Esophagus squamous epithelium (tissue), 5 donors: ENCODE data around the gene JPH4. TPM values are rescaled to one million over a fixed set of nuclear protein-coding genes. Genes with fewer than 3 reads are reported as not detected.
"Not testable (repeated sequence)": the region's sequence is repeated elsewhere in the genome, so short reads cannot be mapped to it uniquely, and the experiment has no call there.

Source experiments
- DNase-seq: peaks from one replicate; lab custom pipeline; 2025; lab: John Stamatoyannopoulos, UW
- H3K27ac ChIP-seq, 4 donors: fragments of 200-600 bp; sonication (generic); one replicate each; pipeline ENCODE4 v1.5.1; 2016 to 2019; ENCODE audit warnings: mild to moderate bottlenecking in 1 of 4
- H3K27me3 ChIP-seq, 4 donors: fragments of 200-600 bp; sonication (generic); 1 replicate in 3 of 4; 2 replicates in 1 of 4; pipeline versions ENCODE4 v1.5.1 to v1.6.0; 2017 to 2021; ENCODE audit warnings: antibody characterized with exemption in 1 of 4
- H3K36me3 ChIP-seq, 3 donors: fragments of 200-600 bp; sonication (generic); one replicate each; pipeline ENCODE4 v1.5.1; 2016 to 2019
- H3K4me1 ChIP-seq, 3 donors: fragments of 200-600 bp; sonication (generic); one replicate each; pipeline ENCODE4 v1.5.1; 2017 to 2019
- H3K4me3 ChIP-seq, 4 donors: fragments of 200-600 bp; sonication (generic); 1 replicate in 3 of 4; 2 replicates in 1 of 4; pipeline ENCODE4 v1.5.1; 2016 to 2019; ENCODE audit warnings: mild to moderate bottlenecking in 2 of 4, moderate library complexity in 1 of 4
- H3K9me3 ChIP-seq, 3 donors: fragments of 200-600 bp; sonication (generic); one replicate each; pipeline ENCODE4 v1.5.1; 2016 to 2019
- POLR2A ChIP-seq, 4 donors: fragments of 450-650 bp; IDR thresholded peaks; one replicate each; pipeline ENCODE4 v1.6.1; 2017; ENCODE audit warnings: antibody characterized with exemption in 4 of 4, mild to moderate bottlenecking in 4 of 4, moderate library complexity in 3 of 4
- WGBS, 2 donors: methylation state at CpG; one replicate each; pipeline ENCODE4 v1.1.5; 2018; 5-methylcytosine and 5-hydroxymethylcytosine counted together
- intact Hi-C: fragments of 100-400 bp; cut with DNase I; formaldehyde crosslinking; loops from one replicate; pipeline ENCODE4 v1.15.0; 2022
- total RNA-seq, 4 donors: library from RNA; depleted of rRNA; stranded (reverse); fragments of >200 nt; gene quantifications; one replicate each; pipeline ENCODE4 v1.1.0, GENCODE V29; 2016
- TF ChIP-seq, protein P1 (sequence below), 6 experiments: fragments of 450-650 bp in 4 of 6; fragments of 200-600 bp in 2 of 6; sonication (generic) in 2 of 6; IDR thresholded peaks; one replicate each; pipeline ENCODE4 v1.5.1; 2016 to 2019; ENCODE audit warnings: antibody characterized with exemption in 6 of 6, mild to moderate bottlenecking in 4 of 6, moderate library complexity in 4 of 6
- donor health status: DM: yes; HTN: yes; CAD: no.

Gene JPH4
- total RNA-seq, 4 donors from 2014 or later: 0.21 to 2.7 TPM; not detected in 2

DNA sequence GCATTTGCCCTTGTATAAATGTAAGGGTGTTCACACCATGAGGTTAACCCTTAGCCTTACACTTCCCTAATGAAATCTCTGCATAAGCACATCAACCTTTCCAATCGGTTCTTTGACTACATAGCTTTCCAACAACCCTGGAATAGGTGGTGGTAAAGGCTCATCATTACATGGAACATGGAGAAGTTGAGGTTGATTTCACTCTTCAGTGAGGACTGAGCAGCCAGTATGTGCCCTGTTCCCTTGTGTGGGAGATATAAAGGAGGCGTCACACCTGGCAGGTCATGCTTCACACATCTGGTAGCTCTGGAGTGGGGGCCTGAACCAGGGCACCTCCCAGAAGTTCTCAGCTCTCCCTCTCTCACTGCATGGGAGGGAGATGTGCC, 21.7 kb upstream of the JPH4 start:
- Histone ChIP-seq H3K27ac (no peak overlapping the region), H3K27me3 (no peaks in the 10 kb centered on the region), H3K9me3 (no peaks in the 10 kb centered on the region), H3K4me3 (no peak overlapping the region), H3K4me1 (no peaks in the 10 kb centered on the region), H3K36me3 (no peaks in the 10 kb centered on the region)
- WGBS, 2 donors: 80 to 91% methylated on average over 2 of the region's 2 CpGs
- DNase-seq: no peak
- intact Hi-C loops: no loop called here
- TF ChIP-seq POLR2A (IDR thresholded peaks at IDR 0.05): no peak
- TF ChIP-seq, protein P1, sequence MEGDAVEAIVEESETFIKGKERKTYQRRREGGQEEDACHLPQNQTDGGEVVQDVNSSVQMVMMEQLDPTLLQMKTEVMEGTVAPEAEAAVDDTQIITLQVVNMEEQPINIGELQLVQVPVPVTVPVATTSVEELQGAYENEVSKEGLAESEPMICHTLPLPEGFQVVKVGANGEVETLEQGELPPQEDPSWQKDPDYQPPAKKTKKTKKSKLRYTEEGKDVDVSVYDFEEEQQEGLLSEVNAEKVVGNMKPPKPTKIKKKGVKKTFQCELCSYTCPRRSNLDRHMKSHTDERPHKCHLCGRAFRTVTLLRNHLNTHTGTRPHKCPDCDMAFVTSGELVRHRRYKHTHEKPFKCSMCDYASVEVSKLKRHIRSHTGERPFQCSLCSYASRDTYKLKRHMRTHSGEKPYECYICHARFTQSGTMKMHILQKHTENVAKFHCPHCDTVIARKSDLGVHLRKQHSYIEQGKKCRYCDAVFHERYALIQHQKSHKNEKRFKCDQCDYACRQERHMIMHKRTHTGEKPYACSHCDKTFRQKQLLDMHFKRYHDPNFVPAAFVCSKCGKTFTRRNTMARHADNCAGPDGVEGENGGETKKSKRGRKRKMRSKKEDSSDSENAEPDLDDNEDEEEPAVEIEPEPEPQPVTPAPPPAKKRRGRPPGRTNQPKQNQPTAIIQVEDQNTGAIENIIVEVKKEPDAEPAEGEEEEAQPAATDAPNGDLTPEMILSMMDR (IDR thresholded peaks at IDR 0.05): no peak

DNA sequence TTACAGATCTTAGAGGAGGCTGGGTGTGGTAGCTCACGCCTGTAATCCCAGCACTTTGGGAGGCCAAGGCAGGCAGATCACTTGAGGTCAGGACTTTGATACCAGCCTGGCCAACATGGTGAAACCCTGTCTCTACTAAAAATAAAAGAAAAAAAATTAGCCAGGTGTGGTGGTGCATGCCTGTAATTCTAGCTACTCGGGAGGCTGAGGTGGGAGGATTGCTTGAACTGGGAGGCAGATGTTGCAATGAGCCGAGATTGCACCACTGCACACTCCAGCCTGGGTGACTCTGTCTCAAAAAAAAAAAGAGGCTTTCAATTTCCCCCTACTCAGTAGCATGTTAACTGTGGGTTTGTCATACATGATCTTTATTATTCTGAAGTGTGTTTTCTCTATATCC, 15.6 kb upstream of the JPH4 start:
- not testable (repeated sequence) for H3K4me3 ChIP-seq, DNase-seq

DNA sequence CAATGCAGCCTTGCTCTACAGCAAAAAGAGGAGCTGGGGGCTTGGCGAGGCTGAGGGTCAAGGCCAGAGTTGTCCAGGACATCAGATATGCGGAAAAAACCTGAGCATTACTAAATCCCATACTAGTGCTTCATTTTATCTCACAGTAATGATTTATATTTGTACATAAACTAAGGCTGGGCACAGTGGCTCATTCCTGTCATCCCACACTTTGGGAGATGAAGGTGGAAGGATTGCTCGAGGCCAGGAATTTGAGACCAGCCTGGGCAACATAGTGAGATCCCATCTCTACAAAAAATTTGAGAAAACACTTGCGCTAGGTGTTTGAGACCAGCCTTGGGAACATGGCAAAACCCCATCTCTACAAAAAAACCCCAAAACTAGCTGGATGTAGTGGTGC, 11.6 kb upstream of the JPH4 start:
- TF ChIP-seq, protein P1 (IDR thresholded peaks at IDR 0.05): no peak
- no peak for TF ChIP-seq POLR2A (IDR thresholded peaks at IDR 0.05)
- H3K9me3 ChIP-seq: no peaks in the 10 kb centered on the region
- H3K27ac ChIP-seq: no peak overlapping the region
- H3K36me3 ChIP-seq: no peaks in the 10 kb centered on the region
- 76 to 85% methylated on average over 4 of the region's 4 CpGs for WGBS, 2 donors
- intact Hi-C loops: no loop called here
- H3K4me3 ChIP-seq: no peak overlapping the region
- no peak for DNase-seq
- H3K27me3 ChIP-seq: peaks cover 0 to 23% (median 0%) of the 10 kb centered on the region in 4 donors
- peaks cover 0 to 7% (median 0%) of the 10 kb centered on the region in 3 donors for H3K4me1 ChIP-seq

More for the DNA sequence above, 15.6 kb upstream of the JPH4 start:
- H3K27ac ChIP-seq, H3K36me3 ChIP-seq, intact Hi-C loops, H3K4me1 ChIP-seq, H3K27me3 ChIP-seq, H3K9me3 ChIP-seq: not testable (repeated sequence)
- 56 to 81% methylated on average over 2 to 3 of the region's 3 CpGs for WGBS, 2 donors

DNA sequence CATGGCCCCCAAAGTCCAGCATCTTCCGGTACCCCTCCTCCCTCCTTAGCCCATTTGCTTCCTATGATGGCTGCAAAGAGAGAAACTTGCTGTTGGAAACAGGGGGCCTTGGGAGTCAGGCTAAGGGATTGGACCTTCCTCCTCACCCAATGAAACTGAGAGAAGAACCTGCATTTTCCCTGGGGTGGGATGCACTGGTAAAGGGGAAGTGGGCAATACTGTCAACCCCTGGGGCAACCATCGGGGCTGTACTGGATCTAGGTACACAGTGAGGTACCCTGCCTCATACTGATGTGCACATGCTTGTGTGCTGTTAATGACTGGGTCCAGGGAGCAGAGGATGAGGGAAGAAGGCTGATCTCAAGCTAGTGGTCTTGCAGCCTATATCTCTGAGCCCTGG, 11.0 kb upstream of the JPH4 start:
- TF ChIP-seq, protein P1 (IDR thresholded peaks at IDR 0.05): no peak
- TF ChIP-seq POLR2A (IDR thresholded peaks at IDR 0.05): no peak
- Histone ChIP-seq H3K36me3 (no peaks in the 10 kb centered on the region), H3K4me1 (peaks cover 0 to 7% (median 0%) of the 10 kb centered on the region in 3 donors), H3K27ac (no peak overlapping the region), H3K4me3 (no peak overlapping the region), H3K9me3 (no peaks in the 10 kb centered on the region), H3K27me3 (peaks cover 0 to 27% (median 0%) of the 10 kb centered on the region in 4 donors)
- no peak for DNase-seq
- WGBS, 2 donors: 60 to 76% methylated on average over 2 of the region's 2 CpGs
- intact Hi-C loops: no loop called here

DNA sequence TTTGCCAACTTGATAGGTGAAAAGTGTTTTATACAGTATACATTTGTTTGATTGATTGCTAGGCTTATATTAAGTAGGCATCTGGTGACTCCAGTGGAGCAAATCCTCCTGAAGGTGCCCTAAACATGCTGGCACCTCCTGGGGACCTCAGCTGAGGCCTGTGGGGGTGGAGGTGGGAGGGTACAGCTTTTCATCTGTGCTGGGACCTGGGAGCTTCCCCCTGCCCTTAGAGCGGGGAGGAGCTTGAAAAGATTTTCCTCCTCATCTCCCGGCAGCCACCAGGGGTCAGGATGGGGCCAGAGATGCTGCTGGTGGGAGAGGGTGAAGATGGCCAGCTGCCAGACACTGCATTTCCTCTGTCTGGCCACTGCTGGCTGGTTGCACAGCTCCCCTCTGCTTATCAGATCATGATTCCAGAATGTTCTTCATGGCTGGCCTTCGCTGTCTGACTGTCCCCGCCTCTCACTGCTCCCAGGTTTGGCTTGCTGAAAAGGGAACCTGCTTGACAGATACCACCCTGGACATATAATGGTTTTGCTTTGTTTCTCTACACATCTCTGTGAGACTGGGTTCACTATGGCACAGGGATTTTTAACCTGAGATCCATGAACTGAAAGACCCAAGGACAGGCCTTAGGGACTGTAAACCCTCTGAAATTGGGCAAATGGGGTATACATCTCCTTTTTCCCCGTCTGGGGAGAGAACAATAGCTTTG, 10.5 kb upstream of the JPH4 start:
- no peak overlapping the region for H3K4me3 ChIP-seq
- peaks cover 0 to 7% (median 0%) of the 10 kb centered on the region in 3 donors for H3K4me1 ChIP-seq
- TF ChIP-seq, protein P1 (IDR thresholded peaks at IDR 0.05): peak in 5 of 6 experiments; percentile 40 to 85 (median 63)
- no peak for TF ChIP-seq POLR2A (IDR thresholded peaks at IDR 0.05)
- 11 to 17% methylated on average over 3 to 4 of the region's 5 CpGs for WGBS, 2 donors
- H3K27ac ChIP-seq: no peak overlapping the region
- no peaks in the 10 kb centered on the region for H3K36me3 ChIP-seq
- no peaks in the 10 kb centered on the region for H3K9me3 ChIP-seq
- peaks cover 0 to 24% (median 0%) of the 10 kb centered on the region in 4 donors for H3K27me3 ChIP-seq
- no peak for DNase-seq
- intact Hi-C loops: no loop called here

DNA sequence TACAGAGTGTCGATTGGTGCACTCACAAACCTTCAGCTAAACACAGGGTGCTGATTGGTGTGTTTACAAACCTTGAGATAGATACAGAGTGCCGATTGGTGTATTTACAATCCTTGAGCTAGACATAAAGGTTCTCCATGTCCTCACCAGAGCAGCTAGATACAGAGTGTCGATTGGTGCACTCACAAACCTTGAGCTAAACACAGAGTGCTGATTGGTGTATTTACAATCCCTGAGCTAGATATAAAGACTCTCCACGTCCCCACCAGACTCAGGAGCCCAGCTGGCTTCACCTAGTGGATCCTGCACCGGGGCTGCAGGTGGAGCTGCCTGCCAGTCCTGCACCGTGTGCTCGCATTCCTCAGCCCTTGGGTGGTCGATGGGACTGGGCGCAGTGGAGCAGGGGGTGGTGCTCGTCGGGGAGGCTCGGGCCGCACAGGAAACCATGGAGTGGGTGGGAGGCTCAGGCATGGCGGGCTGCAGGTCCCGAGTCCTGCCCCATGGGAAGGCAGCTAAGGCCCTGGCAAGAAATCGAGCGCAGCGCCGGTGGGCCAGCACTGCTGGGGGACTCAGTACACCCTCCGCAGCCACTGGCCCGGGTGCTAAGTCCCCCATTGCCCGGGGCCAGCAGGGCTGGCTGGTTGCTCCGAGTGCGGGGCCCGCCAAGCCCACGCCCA, 6.1 kb upstream of the JPH4 start:
- DNase-seq, H3K9me3 ChIP-seq, H3K27ac ChIP-seq, H3K36me3 ChIP-seq, H3K4me1 ChIP-seq, H3K4me3 ChIP-seq, intact Hi-C loops: not testable (repeated sequence)
- peaks cover 0 to 43% (median 0%) of the 10 kb centered on the region in 4 donors for H3K27me3 ChIP-seq
- WGBS, 2 donors: 74 to 83% methylated on average over 1 to 7 of the region's 26 CpGs

DNA sequence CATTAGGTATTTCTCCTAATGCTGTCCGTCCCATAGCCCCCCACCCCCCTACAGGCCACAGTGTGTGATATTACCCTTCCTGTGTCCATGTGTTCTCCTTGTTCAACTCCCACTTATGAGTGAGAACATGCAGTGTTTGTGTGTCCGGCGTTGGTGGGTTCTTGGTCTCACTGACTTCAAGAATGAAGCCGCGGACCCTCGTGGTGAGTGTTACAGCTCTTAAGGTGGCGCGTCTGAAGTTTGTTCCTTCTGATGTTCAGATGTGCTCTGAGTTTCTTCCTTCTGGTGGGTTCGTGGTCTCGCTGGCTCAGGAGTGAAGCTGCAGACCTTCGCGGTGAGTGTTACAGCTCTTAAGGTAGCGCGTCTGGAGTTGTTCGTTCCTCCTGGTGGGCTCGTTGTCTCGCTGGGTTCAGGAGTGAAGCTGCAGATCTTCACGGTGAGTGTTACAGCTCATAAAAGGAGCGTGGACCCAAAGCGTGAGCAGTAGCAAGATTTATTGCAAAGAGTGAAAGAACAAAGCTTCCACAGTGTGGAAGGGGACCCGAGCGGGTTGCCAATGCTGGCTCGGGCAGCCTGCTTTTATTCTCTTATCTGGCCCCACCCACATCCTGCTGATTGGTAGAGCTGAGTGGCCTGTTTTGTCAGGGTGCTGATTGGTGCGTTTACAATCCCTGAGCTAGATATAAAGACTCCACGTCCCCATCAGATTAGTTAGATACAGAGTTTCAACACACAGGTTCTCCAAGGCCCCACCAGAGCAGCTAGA, 5.4 kb upstream of the JPH4 start:
- H3K27me3 ChIP-seq: peaks cover 0 to 51% (median 0%) of the 10 kb centered on the region in 4 donors
- intact Hi-C loops, H3K4me3 ChIP-seq, DNase-seq, H3K36me3 ChIP-seq, H3K4me1 ChIP-seq, H3K27ac ChIP-seq, H3K9me3 ChIP-seq: not testable (repeated sequence)
- WGBS, 2 donors: 80 to 86% methylated on average over 13 to 18 of the region's 25 CpGs
